CD14-positive monocyte (primary cell): ENCODE measurements around the gene PMCH. TPM values are rescaled to one million over a fixed set of nuclear protein-coding genes. Genes with fewer than 3 reads are reported as not detected.
A peak's percentile ranks its signal among the peaks of the same experiment; 100 is the strongest.

Experiments
- DNase-seq, 3 donors: peaks; one replicate each; pipeline ENCODE4 v3.0.0-alpha.2; 2011 to 2022
- H2AFZ ChIP-seq: 2 replicates; pipeline ENCODE4 v1.6.0; 2012; ENCODE audit warnings: mild to moderate bottlenecking, low read depth, low read length, inconsistent platforms; ENCODE audit not compliant: insufficient read depth, poor library complexity, severe bottlenecking
- H3K27ac ChIP-seq, 2 donors: 1 replicate in 1 of 2; 2 replicates in 1 of 2; pipeline ENCODE4 v1.5.1; 2012 to 2013; ENCODE audit warnings: low read length in 2 of 2, control low read depth in 1 of 2, inconsistent platforms in 1 of 2, low read depth in 1 of 2, mild to moderate bottlenecking in 1 of 2
- H3K27me3 ChIP-seq, 2 donors: one replicate each; pipeline versions ENCODE4 v1.6.0 to v1.6.1; 2011 to 2013; ENCODE audit warnings: low read length in 2 of 2; ENCODE audit not compliant: control insufficient read depth in 2 of 2, insufficient read depth in 2 of 2
- H3K36me3 ChIP-seq, 2 donors: replicated peaks in 1 of 2; 1 replicate in 1 of 2; 2 replicates in 1 of 2; pipeline versions ENCODE4 v1.5.1 to v1.6.1; 2012 to 2013; ENCODE audit warnings: low read length in 2 of 2, control low read depth in 1 of 2, inconsistent platforms in 1 of 2, mild to moderate bottlenecking in 1 of 2; ENCODE audit not compliant: insufficient read depth in 2 of 2, control insufficient read depth in 1 of 2
- H3K4me1 ChIP-seq, 2 donors: 1 replicate in 1 of 2; 2 replicates in 1 of 2; pipeline versions ENCODE4 v1.5.1 to v1.6.1; 2012 to 2013; ENCODE audit warnings: low read length in 2 of 2, control low read depth in 1 of 2, inconsistent platforms in 1 of 2, mild to moderate bottlenecking in 1 of 2, moderate library complexity in 1 of 2; ENCODE audit not compliant: insufficient read depth in 2 of 2, control insufficient read depth in 1 of 2
- H3K4me2 ChIP-seq: replicated peaks from 2 replicates; pipeline ENCODE3; 2012; ENCODE audit warnings: low read length, moderate library complexity, mild to moderate bottlenecking; ENCODE audit not compliant: poor library complexity, severe bottlenecking; ENCODE audit errors: extremely low read depth
- H3K4me3 ChIP-seq, 3 experiments: fragments of 200-600 bp in 1 of 3; sonication (generic) in 1 of 3; replicated peaks in 1 of 3; 1 replicate in 2 of 3; 2 replicates in 1 of 3; pipeline ENCODE4 v1.5.1; 2011 to 2013; ENCODE audit warnings: low read length in 3 of 3, mild to moderate bottlenecking in 3 of 3, control low read depth in 2 of 3, low read depth in 2 of 3, inconsistent platforms in 1 of 3, moderate library complexity in 1 of 3
- H3K79me2 ChIP-seq: 2 replicates; pipeline ENCODE4 v1.6.0; 2012; ENCODE audit warnings: mild to moderate bottlenecking, control low read depth, inconsistent platforms, low read length, moderate library complexity; ENCODE audit not compliant: insufficient read depth
- H3K9ac ChIP-seq: 2 replicates; pipeline ENCODE4 v1.6.0; 2017; ENCODE audit warnings: low read length, mild to moderate bottlenecking; ENCODE audit not compliant: insufficient read depth, poor library complexity, severe bottlenecking
- H3K9me3 ChIP-seq, 2 donors: replicated peaks in 1 of 2; 1 replicate in 1 of 2; 2 replicates in 1 of 2; pipeline versions ENCODE4 v1.5.1 to v1.6.1; 2012 to 2013; ENCODE audit warnings: low read length in 2 of 2, control low read depth in 1 of 2; ENCODE audit not compliant: control insufficient read depth in 1 of 2, insufficient read depth in 1 of 2
- H4K20me1 ChIP-seq: 2 replicates; pipeline ENCODE4 v1.6.0; 2012; ENCODE audit warnings: mild to moderate bottlenecking, low read length, control low read depth, moderate library complexity; ENCODE audit not compliant: insufficient read depth
- H3K27ac Mint-ChIP-seq, 7 donors: one replicate each; pipeline ENCODE4 v1.8.0; 2020; ENCODE audit warnings: mild to moderate bottlenecking in 7 of 7, mixed read lengths in 7 of 7, moderate library complexity in 6 of 7, inconsistent platforms in 2 of 7
- H3K27me3 Mint-ChIP-seq, 3 donors: one replicate each; pipeline ENCODE4 v1.8.0; 2021 to 2022; ENCODE audit warnings: low read depth in 3 of 3, mild to moderate bottlenecking in 3 of 3, mixed read lengths in 3 of 3, moderate library complexity in 3 of 3, inconsistent platforms in 1 of 3
- H3K36me3 Mint-ChIP-seq, 2 donors: one replicate each; pipeline ENCODE4 v1.8.0; 2020; ENCODE audit warnings: mixed read lengths in 2 of 2, inconsistent platforms in 1 of 2, mild to moderate bottlenecking in 1 of 2
- H3K4me1 Mint-ChIP-seq: one replicate; pipeline ENCODE4 v1.8.0; 2020; ENCODE audit warnings: mild to moderate bottlenecking, mixed read lengths
- H3K4me3 Mint-ChIP-seq, 2 donors: one replicate each; pipeline ENCODE4 v1.8.0; 2020; ENCODE audit warnings: mild to moderate bottlenecking in 2 of 2, mixed read lengths in 2 of 2, moderate library complexity in 1 of 2
- H3K9me3 Mint-ChIP-seq, 7 donors: one replicate each; pipeline ENCODE4 v1.8.0; 2020 to 2022; ENCODE audit warnings: mixed read lengths in 7 of 7, mild to moderate bottlenecking in 6 of 7, moderate library complexity in 6 of 7, inconsistent platforms in 2 of 7
- CTCF ChIP-seq: fragments of 200-600 bp; IDR thresholded peaks from one replicate; pipeline ENCODE4 v1.8.0; 2022; ENCODE audit warnings: antibody characterized with exemption, mild to moderate bottlenecking
- WGBS: methylation state at CpG from one replicate; pipeline ENCODE4 v1.1.5; 2013; ENCODE audit warnings: missing lambda C conversion rate; ENCODE audit not compliant: insufficient coverage; 5-methylcytosine and 5-hydroxymethylcytosine counted together
- intact Hi-C, 2 donors: fragments of 100-400 bp; cut with micrococcal nuclease; formaldehyde crosslinking; loops; one replicate each; pipeline versions ENCODE4 v1.15.0 to v1.15.1; 2023
- polyA plus RNA-seq, 3 donors: library from polyadenylated mRNA; depleted of rRNA in 1 of 3; unstranded in 2 of 3; stranded (reverse) in 1 of 3; fragments of 300-500 nt in 2 of 3; fragments of >200 nt in 1 of 3; fragmentation: Illumina TruSeq in 2 of 3; gene quantifications; 1 replicate in 2 of 3; 2 replicates in 1 of 3; pipeline ENCODE4 v1.2.3, GENCODE V29; 2012 to 2021

PMCH gene
- polyA plus RNA-seq, 3 donors, result not detected

GRCh38 chr12:102171951-102172350, 25.7 kb downstream of the PMCH start:
- Mint-ChIP-seq H3K9me3 (no peaks in the 10 kb centered on the region), H3K4me3 (no peak overlapping the region), H3K36me3 (peaks cover 19 to 20% of the 10 kb centered on the region in 2 donors), H3K27me3 (no peaks in the 10 kb centered on the region), H3K4me1 (peaks cover 10% of the 10 kb centered on the region), H3K27ac (peak overlapping the region in 1 of 7 donors; percentile 43)
- H3K79me2 ChIP-seq, result no peaks in the 10 kb centered on the region
- intact Hi-C loops, result no loop called here
- H4K20me1 ChIP-seq, result no peaks in the 10 kb centered on the region
- no peaks in the 10 kb centered on the region for H3K9me3 ChIP-seq
- H3K4me1 ChIP-seq, result no peaks in the 10 kb centered on the region
- no peak overlapping the region for H3K4me3 ChIP-seq
- H3K4me2 ChIP-seq, result no peak overlapping the region
- peaks cover 5 to 10% of the 10 kb centered on the region in 2 donors for H3K36me3 ChIP-seq
- DNase-seq, result no peak
- no peak overlapping the region for H3K27ac ChIP-seq
- no peaks in the 10 kb centered on the region for H3K27me3 ChIP-seq
- no peak overlapping the region for H2AFZ ChIP-seq
- H3K9ac ChIP-seq, result no peak overlapping the region
- no peak for TF ChIP-seq CTCF

- no peaks in the 10 kb centered on the region for H3K27me3 Mint-ChIP-seq
- Histone ChIP-seq H3K36me3 (peaks cover 12 to 26% of the 10 kb centered on the region in 2 donors), H3K9me3 (no peaks in the 10 kb centered on the region), H2AFZ (no peak overlapping the region), H3K4me3 (no peak overlapping the region), H3K4me1 (no peaks in the 10 kb centered on the region), H3K27ac (no peak overlapping the region), H3K4me2 (no peak overlapping the region), H3K79me2 (no peaks in the 10 kb centered on the region), H4K20me1 (no peaks in the 10 kb centered on the region), H3K9ac (no peak overlapping the region), H3K27me3 (no peaks in the 10 kb centered on the region)
- peaks cover 25 to 35% of the 10 kb centered on the region in 2 donors for H3K36me3 Mint-ChIP-seq
- peak; percentile 76 for TF ChIP-seq CTCF
- H3K27ac Mint-ChIP-seq, result no peak overlapping the region
- 100% methylated on average over 1 of the region's 2 CpGs for WGBS
- intact Hi-C loops, result no loop called here
- H3K4me3 Mint-ChIP-seq, result no peak overlapping the region
- no peaks in the 10 kb centered on the region for H3K9me3 Mint-ChIP-seq
- peak in 2 of 3 donors; percentile 10 to 29 for DNase-seq
- H3K4me1 Mint-ChIP-seq, result peaks cover 10% of the 10 kb centered on the region
Measured at GRCh38 chr12:102169922-102170621, 27.6 kb downstream of the PMCH start.
